22Rv1 (cell line): ENCODE measurements around the gene GPC6.

Experiments
- ZFX ChIP-seq: fragments of 450-650 bp; IDR thresholded peaks from 2 replicates; pipeline ENCODE4 v1.6.1; 2017; ENCODE audit warnings: antibody characterized with exemption, borderline replicate concordance
- TF ChIP-seq, protein P1 (sequence below): fragments of 450-650 bp; IDR thresholded peaks from 2 replicates; pipeline ENCODE4 v1.5.1; 2017; ENCODE audit warnings: mild to moderate bottlenecking

DNA sequence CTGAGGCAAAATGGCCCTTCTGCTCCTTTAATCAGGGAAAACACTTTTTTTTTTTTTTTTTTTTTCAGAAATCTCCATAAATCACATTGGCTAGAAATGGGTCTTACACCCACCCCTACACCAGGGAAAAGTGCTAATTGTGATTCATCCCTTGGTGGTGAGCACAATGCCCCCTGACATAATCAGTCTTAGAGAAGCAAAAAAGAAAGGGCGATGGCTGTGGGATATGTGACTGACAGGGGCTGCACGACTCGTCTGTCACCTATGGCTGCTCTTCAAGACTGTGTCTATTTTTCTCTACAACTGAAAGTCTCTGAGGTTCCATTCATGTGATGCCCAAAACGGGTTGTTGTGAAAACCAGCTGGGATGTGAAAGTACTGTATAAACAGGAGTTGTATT lies 3.6 kb upstream of the GPC6 start:
- TF ChIP-seq, protein P1, sequence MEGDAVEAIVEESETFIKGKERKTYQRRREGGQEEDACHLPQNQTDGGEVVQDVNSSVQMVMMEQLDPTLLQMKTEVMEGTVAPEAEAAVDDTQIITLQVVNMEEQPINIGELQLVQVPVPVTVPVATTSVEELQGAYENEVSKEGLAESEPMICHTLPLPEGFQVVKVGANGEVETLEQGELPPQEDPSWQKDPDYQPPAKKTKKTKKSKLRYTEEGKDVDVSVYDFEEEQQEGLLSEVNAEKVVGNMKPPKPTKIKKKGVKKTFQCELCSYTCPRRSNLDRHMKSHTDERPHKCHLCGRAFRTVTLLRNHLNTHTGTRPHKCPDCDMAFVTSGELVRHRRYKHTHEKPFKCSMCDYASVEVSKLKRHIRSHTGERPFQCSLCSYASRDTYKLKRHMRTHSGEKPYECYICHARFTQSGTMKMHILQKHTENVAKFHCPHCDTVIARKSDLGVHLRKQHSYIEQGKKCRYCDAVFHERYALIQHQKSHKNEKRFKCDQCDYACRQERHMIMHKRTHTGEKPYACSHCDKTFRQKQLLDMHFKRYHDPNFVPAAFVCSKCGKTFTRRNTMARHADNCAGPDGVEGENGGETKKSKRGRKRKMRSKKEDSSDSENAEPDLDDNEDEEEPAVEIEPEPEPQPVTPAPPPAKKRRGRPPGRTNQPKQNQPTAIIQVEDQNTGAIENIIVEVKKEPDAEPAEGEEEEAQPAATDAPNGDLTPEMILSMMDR, result no peak
- no peak for TF ChIP-seq ZFX
